ENCODE measurements around the gene CCDC126.
"Not testable (repeated sequence)": the region's sequence is repeated elsewhere in the genome, so short reads cannot be mapped to it uniquely, and the experiment has no call there.

The CCDC126 gene

GRCh38 chr7:23633417-23633816 lies 36.2 kb downstream of the CCDC126 start:
- DNase-seq: no peak

- no peak for DNase-seq
Measured at GRCh38 chr7:23645822-23646221, 48.6 kb downstream of the CCDC126 start.

- no peak for DNase-seq
Measured at GRCh38 chr7:23653942-23654341, 56.8 kb downstream of the CCDC126 start.

- DNase-seq: no peak
Measured at GRCh38 chr7:23654508-23654907, 57.3 kb downstream of the CCDC126 start.

- DNase-seq: no peak
Measured at GRCh38 chr7:23655433-23655832, 58.3 kb downstream of the CCDC126 start.

GRCh38 chr7:23658831-23659427 lies 61.7 kb downstream of the CCDC126 start:
- no peak for DNase-seq

GRCh38 chr7:23661385-23661784 lies 64.2 kb downstream of the CCDC126 start:
- DNase-seq: no peak

GRCh38 chr7:23662124-23662983 lies 65.2 kb downstream of the CCDC126 start:
- no peak for DNase-seq

GRCh38 chr7:23662984-23663313 lies 65.8 kb downstream of the CCDC126 start:
- no peak for DNase-seq

GRCh38 chr7:23664122-23664521 lies 66.9 kb downstream of the CCDC126 start:
- DNase-seq: no peak

- no peak for DNase-seq
Measured at GRCh38 chr7:23672033-23672432, 74.9 kb downstream of the CCDC126 start.

- peak; percentile 87 for DNase-seq
Measured at GRCh38 chr7:23679898-23680413, 82.8 kb downstream of the CCDC126 start, which contains the start of gene FAM221A. Gene FAM221A, plus strand, starts transcription at chr7:23680199. Its CDS starts 20 bp downstream, at chr7:23680219.

- peak; percentile 62 for DNase-seq
Measured at GRCh38 chr7:23680414-23681405, 83.5 kb downstream of the CCDC126 start.

GRCh38 chr7:23684041-23684440 lies 86.9 kb downstream of the CCDC126 start:
- DNase-seq: not testable (repeated sequence)

GRCh38 chr7:23685731-23686130 lies 88.5 kb downstream of the CCDC126 start:
- DNase-seq: no peak

GRCh38 chr7:23687011-23687410 lies 89.8 kb downstream of the CCDC126 start:
- no peak for DNase-seq

GRCh38 chr7:23689165-23689564 lies 92.0 kb downstream of the CCDC126 start:
- DNase-seq: no peak

- DNase-seq: no peak
Measured at GRCh38 chr7:23691320-23691719, 94.1 kb downstream of the CCDC126 start.

GRCh38 chr7:23693224-23693623 lies 96.0 kb downstream of the CCDC126 start:
- no peak for DNase-seq
